Smooth muscle cell (in vitro differentiated cells): ENCODE results near the gene SLK. TPM values are rescaled to one million over a fixed set of nuclear protein-coding genes. Genes with fewer than 3 reads are reported as not detected.

Experiments
- DNase-seq: peaks from one replicate; lab custom pipeline; 2025; ENCODE audit not compliant: unreplicated experiment; lab: John Stamatoyannopoulos, UW
- H2AFZ ChIP-seq: fragments of 200-600 bp; sonication (generic); 2 replicates; pipeline ENCODE4 v1.6.0; 2016; ENCODE audit warnings: antibody characterized with exemption, low read depth, mild to moderate bottlenecking
- H3F3A ChIP-seq: fragments of 200-600 bp; sonication (generic); 2 replicates; pipeline ENCODE4 v1.6.0; 2017; ENCODE audit warnings: antibody characterized with exemption, low read depth
- H3K27ac ChIP-seq: fragments of 200-600 bp; sonication (generic); 2 replicates; pipeline ENCODE4 v1.5.1; 2016; ENCODE audit warnings: low read depth, mild to moderate bottlenecking
- H3K27me3 ChIP-seq: fragments of 200-600 bp; sonication (generic); 2 replicates; pipeline ENCODE4 v1.6.1; 2016; ENCODE audit warnings: low read depth, mild to moderate bottlenecking
- H3K36me3 ChIP-seq: fragments of 200-600 bp; sonication (generic); 2 replicates; pipeline ENCODE4 v1.5.1; 2016; ENCODE audit warnings: low read depth
- H3K4me1 ChIP-seq: fragments of 200-600 bp; sonication (generic); 2 replicates; pipeline ENCODE4 v1.5.1; 2016; ENCODE audit warnings: low read depth
- H3K4me2 ChIP-seq: fragments of 200-600 bp; sonication (generic); 2 replicates; pipeline ENCODE4 v1.6.0; 2016; ENCODE audit warnings: mild to moderate bottlenecking
- H3K4me3 ChIP-seq: fragments of 200-600 bp; sonication (generic); 2 replicates; pipeline ENCODE4 v1.5.1; 2016; ENCODE audit warnings: mild to moderate bottlenecking
- H3K79me2 ChIP-seq: fragments of 200-600 bp; sonication (generic); 2 replicates; pipeline ENCODE4 v1.6.0; 2016; ENCODE audit warnings: low read depth, mild to moderate bottlenecking
- H3K9ac ChIP-seq: fragments of 200-600 bp; sonication (generic); 2 replicates; pipeline ENCODE4 v1.6.0; 2016; ENCODE audit warnings: low read depth
- H3K9me3 ChIP-seq: fragments of 200-600 bp; sonication (generic); replicated peaks from 2 replicates; pipeline ENCODE4 v1.5.1; 2016; ENCODE audit warnings: low read depth
- H4K20me1 ChIP-seq: fragments of 200-600 bp; sonication (generic); 2 replicates; pipeline ENCODE4 v1.6.0; 2016; ENCODE audit warnings: low read depth
- WGBS: methylation state at CpG from one replicate; pipeline ENCODE4 v1.1.7; 2016; ENCODE audit warnings: low lambda C conversion rate; 5-methylcytosine and 5-hydroxymethylcytosine counted together
- polyA plus RNA-seq: library from polyadenylated mRNA; unstranded; fragments of >200 nt; fragmentation: Nextera tagmentation; extraction: Ambion mirVana; gene quantifications from 2 replicates; pipeline ENCODE4 v1.2.1, GENCODE V29; 2016
- total RNA-seq: library from RNA; depleted of rRNA; stranded (reverse); fragments of >200 nt; gene quantifications from 2 replicates; pipeline ENCODE4 v1.2.3, GENCODE V29; 2014
- TF ChIP-seq, protein P1 (sequence below): fragments of 200-600 bp; sonication (generic); IDR thresholded peaks from 2 replicates; pipeline ENCODE4 v1.5.1; 2017; ENCODE audit warnings: borderline replicate concordance, mild to moderate bottlenecking, antibody characterized with exemption; ENCODE audit not compliant: insufficient read depth, poor library complexity, severe bottlenecking

The SLK gene
- total and polyA plus RNA-seq, 2 experiments from 2014 or later: 15.5 to 45.7 TPM

DNA sequence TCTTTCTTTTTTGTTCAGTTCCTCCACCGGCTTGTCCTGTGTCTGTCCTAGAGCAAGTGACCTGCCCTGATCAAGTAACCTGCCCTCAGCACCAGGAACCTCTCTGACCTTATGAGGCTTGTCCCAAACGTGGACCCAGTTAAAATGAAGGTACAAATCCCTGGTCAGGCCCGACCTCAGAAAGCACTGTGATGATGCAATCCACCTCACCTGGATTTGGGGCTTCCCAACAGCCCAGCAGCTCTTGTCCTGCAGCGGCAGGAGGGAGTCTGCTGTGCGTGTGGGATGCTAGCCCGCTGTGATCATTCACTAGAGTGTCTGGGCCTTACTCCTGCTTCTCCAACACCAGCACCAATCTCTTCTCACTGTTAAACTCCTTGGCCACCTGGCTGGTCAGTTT, 107.6 kb downstream of the SLK start:
- TF ChIP-seq, protein P1, sequence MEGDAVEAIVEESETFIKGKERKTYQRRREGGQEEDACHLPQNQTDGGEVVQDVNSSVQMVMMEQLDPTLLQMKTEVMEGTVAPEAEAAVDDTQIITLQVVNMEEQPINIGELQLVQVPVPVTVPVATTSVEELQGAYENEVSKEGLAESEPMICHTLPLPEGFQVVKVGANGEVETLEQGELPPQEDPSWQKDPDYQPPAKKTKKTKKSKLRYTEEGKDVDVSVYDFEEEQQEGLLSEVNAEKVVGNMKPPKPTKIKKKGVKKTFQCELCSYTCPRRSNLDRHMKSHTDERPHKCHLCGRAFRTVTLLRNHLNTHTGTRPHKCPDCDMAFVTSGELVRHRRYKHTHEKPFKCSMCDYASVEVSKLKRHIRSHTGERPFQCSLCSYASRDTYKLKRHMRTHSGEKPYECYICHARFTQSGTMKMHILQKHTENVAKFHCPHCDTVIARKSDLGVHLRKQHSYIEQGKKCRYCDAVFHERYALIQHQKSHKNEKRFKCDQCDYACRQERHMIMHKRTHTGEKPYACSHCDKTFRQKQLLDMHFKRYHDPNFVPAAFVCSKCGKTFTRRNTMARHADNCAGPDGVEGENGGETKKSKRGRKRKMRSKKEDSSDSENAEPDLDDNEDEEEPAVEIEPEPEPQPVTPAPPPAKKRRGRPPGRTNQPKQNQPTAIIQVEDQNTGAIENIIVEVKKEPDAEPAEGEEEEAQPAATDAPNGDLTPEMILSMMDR: no peak
- Histone ChIP-seq H3K9ac (no peak overlapping the region), H3K27me3 (peaks cover 13% of the 10 kb centered on the region), H2AFZ (no peak overlapping the region), H3K9me3 (no peaks in the 10 kb centered on the region), H3K27ac (no peak overlapping the region), H3F3A (no peaks in the 10 kb centered on the region), H3K36me3 (no peaks in the 10 kb centered on the region), H3K4me2 (no peak overlapping the region), H3K79me2 (no peaks in the 10 kb centered on the region), H3K4me3 (no peak overlapping the region), H3K4me1 (peaks cover 20% of the 10 kb centered on the region), H4K20me1 (no peaks in the 10 kb centered on the region)
- WGBS: 84% methylated on average over 6 of the region's 6 CpGs
- DNase-seq: no peak

DNA sequence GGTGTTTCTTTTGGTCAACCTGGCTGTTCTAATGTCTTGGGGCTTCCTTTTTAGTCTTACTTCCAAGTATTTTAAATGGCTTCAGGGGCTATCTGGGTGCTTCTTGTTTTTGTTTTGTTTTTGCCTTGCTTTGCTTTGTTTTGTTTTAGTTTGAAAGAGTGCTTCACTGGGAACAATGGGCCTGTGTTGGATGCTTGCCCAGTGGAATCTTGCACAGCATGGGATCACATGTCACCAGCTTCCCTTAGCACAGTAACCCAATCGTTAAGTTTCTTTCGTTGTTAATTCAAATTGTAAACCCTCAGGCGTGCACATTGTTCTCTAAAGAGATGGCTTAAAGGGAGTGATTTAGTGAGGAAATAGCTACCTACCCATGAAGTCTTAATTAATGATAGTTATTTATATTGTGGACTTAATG, 109.8 kb downstream of the SLK start:
- no peaks in the 10 kb centered on the region for H3K36me3 ChIP-seq
- H3F3A ChIP-seq: no peaks in the 10 kb centered on the region
- no peak overlapping the region for H3K9ac ChIP-seq
- WGBS: 32% methylated on average over 3 of the region's 3 CpGs
- peaks cover 26% of the 10 kb centered on the region for H3K4me1 ChIP-seq
- TF ChIP-seq, protein P1: no peak
- no peak for DNase-seq
- no peak overlapping the region for H3K27ac ChIP-seq
- no peak overlapping the region for H3K4me2 ChIP-seq
- no peak overlapping the region for H2AFZ ChIP-seq
- H3K9me3 ChIP-seq: no peaks in the 10 kb centered on the region
- no peaks in the 10 kb centered on the region for H4K20me1 ChIP-seq
- H3K79me2 ChIP-seq: no peaks in the 10 kb centered on the region
- peaks cover 13% of the 10 kb centered on the region for H3K27me3 ChIP-seq
- no peak overlapping the region for H3K4me3 ChIP-seq

DNA sequence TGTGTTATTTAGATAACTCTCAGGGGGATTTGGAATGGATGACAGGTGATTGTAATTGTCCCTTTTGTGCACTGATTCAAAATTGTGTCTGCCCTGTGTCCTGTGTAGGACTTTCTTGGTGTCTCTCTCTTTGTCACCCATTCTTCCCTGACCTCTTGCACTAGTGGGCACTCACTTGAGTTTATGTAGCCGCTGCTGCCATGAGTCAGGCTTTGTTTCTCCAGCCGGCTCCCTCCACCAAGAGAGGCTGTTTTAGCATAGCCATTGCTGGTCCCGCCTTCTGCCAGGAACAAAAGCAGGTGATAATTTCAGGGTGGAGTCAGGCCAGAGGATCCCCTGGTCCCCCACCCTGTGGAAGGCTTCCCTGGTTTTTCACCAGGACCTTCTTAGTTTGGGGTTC, 110.3 kb downstream of the SLK start:
- Histone ChIP-seq H3K27me3 (peaks cover 13% of the 10 kb centered on the region), H3K4me2 (no peak overlapping the region), H2AFZ (no peak overlapping the region), H3K27ac (no peak overlapping the region), H3K4me1 (peaks cover 31% of the 10 kb centered on the region), H3K4me3 (no peak overlapping the region), H3K9me3 (no peaks in the 10 kb centered on the region), H3K79me2 (no peaks in the 10 kb centered on the region), H3K9ac (no peak overlapping the region), H3K36me3 (no peaks in the 10 kb centered on the region), H3F3A (no peaks in the 10 kb centered on the region), H4K20me1 (no peaks in the 10 kb centered on the region)
- 31% methylated on average over 3 of the region's 3 CpGs for WGBS
- DNase-seq: no peak
- TF ChIP-seq, protein P1: no peak

DNA sequence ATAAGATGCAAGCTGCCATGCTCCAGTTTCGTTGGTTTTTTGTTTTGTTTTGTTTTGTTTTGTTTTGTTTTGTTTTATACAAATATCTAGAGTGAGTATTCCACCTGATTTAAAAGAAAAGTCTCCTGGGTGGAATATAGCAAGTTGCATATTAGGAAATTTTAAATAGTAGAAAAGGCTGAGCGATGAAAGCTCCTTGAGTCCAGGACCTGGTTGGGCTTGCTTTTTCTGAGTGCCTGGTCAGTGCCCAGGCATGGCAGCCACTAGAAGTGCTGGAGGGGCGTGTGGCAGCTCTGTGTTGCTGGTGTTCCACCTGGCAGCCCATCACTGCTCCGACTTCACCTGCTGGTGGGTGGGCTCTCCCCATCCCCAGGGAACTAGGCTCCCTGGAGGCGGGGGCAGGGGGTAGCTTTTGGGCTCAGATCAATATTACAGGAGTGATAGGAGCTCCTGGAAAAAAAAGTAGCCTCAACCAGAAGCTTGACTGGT, 110.8 kb downstream of the SLK start:
- Histone ChIP-seq H3K27ac (no peak overlapping the region), H3K36me3 (no peaks in the 10 kb centered on the region), H3K4me1 (peaks cover 35% of the 10 kb centered on the region), H3K4me3 (no peak overlapping the region), H3K79me2 (no peaks in the 10 kb centered on the region), H3K27me3 (peaks cover 13% of the 10 kb centered on the region), H3K9me3 (no peaks in the 10 kb centered on the region), H3K9ac (no peak overlapping the region), H3F3A (no peaks in the 10 kb centered on the region), H4K20me1 (no peaks in the 10 kb centered on the region), H2AFZ (no peak overlapping the region), H3K4me2 (no peak overlapping the region)
- WGBS: 73% methylated on average over 5 of the region's 5 CpGs
- DNase-seq: no peak
- TF ChIP-seq, protein P1: no peak
